AG09309 (cell line): ENCODE data around the gene STKLD1.
"Not testable (repeated sequence)": the region's sequence is repeated elsewhere in the genome, so short reads cannot be mapped to it uniquely, and the experiment has no call there.

Experiments
- DNase-seq: peaks from one replicate; pipeline ENCODE4 v3.0.0-alpha.2; 2010; ENCODE audit warnings: low read depth
- H3K4me3 ChIP-seq: 2 replicates; pipeline ENCODE4 v1.5.1; 2011; ENCODE audit warnings: mild to moderate bottlenecking, low read depth, low read length, moderate library complexity; ENCODE audit not compliant: control insufficient read depth
- CTCF ChIP-seq: IDR thresholded peaks from 2 replicates; pipeline ENCODE4 v1.5.1; 2011; ENCODE audit warnings: mild to moderate bottlenecking, low read depth, low read length, inconsistent platforms; ENCODE audit not compliant: insufficient read depth, control insufficient read depth; ENCODE audit errors: missing control alignments

STKLD1 gene

GRCh38 chr9:133384736-133385321, 8.7 kb downstream of the STKLD1 start:
- H3K4me3 ChIP-seq: no peak overlapping the region
- no peak for TF ChIP-seq CTCF
- DNase-seq: no peak

- TF ChIP-seq CTCF: no peak
- DNase-seq: no peak
- H3K4me3 ChIP-seq: no peak overlapping the region
These were observed 9.3 kb downstream of the STKLD1 start for GRCh38 chr9:133385452-133385851.

GRCh38 chr9:133386338-133386737, 10.2 kb downstream of the STKLD1 start:
- DNase-seq: no peak
- no peak overlapping the region for H3K4me3 ChIP-seq
- no peak for TF ChIP-seq CTCF

- TF ChIP-seq CTCF: no peak
- H3K4me3 ChIP-seq: no peak overlapping the region
- no peak for DNase-seq
These were observed 11.5 kb downstream of the STKLD1 start for GRCh38 chr9:133387680-133388079.

- no peak for DNase-seq
- H3K4me3 ChIP-seq: no peak overlapping the region
- TF ChIP-seq CTCF: no peak
These were observed 12.9 kb downstream of the STKLD1 start for GRCh38 chr9:133389025-133389557.

GRCh38 chr9:133389562-133389961, 13.4 kb downstream of the STKLD1 start:
- no peak overlapping the region for H3K4me3 ChIP-seq
- DNase-seq: no peak
- TF ChIP-seq CTCF: no peak

GRCh38 chr9:133390713-133391112, 14.5 kb downstream of the STKLD1 start:
- TF ChIP-seq CTCF: no peak
- H3K4me3 ChIP-seq: no peak overlapping the region
- DNase-seq: no peak

- DNase-seq: not testable (repeated sequence)
These were observed 15.3 kb downstream of the STKLD1 start for GRCh38 chr9:133391449-133391848.

GRCh38 chr9:133392308-133392707, 16.1 kb downstream of the STKLD1 start:
- not testable (repeated sequence) for DNase-seq, H3K4me3 ChIP-seq

More at GRCh38 chr9:133391449-133391848, 15.3 kb downstream of the STKLD1 start:
- H3K4me3 ChIP-seq: not testable (repeated sequence)
